Breast epithelium (tissue), 4 donors: ENCODE results near the gene NAA38. TPM values are rescaled to one million over a fixed set of nuclear protein-coding genes. Genes with fewer than 3 reads are reported as not detected.
"Not testable (repeated sequence)": the region's sequence is repeated elsewhere in the genome, so short reads cannot be mapped to it uniquely, and the experiment has no call there.

Source experiments
- DNase-seq, 2 donors: peaks; one replicate each; pipeline ENCODE4 v3.0.0-alpha.2; 2019; ENCODE audit warnings: low spot score in 2 of 2
- H3K27ac ChIP-seq, 2 donors: fragments of 200-600 bp; sonication (generic) in 1 of 2; one replicate each; pipeline ENCODE4 v1.5.1; 2016 to 2019; ENCODE audit warnings: mild to moderate bottlenecking in 1 of 2
- H3K27me3 ChIP-seq, 2 donors: fragments of 200-600 bp; sonication (generic) in 1 of 2; one replicate each; pipeline versions ENCODE4 v1.5.1 to v1.6.0; 2017 to 2019; ENCODE audit warnings: control low read depth in 1 of 2, mild to moderate bottlenecking in 1 of 2
- H3K36me3 ChIP-seq: fragments of 200-600 bp; one replicate; pipeline ENCODE4 v1.5.1; 2019
- H3K4me1 ChIP-seq, 2 donors: fragments of 200-600 bp; sonication (generic); one replicate each; pipeline ENCODE4 v1.5.1; 2016 to 2019; ENCODE audit warnings: control low read depth in 1 of 2
- H3K4me3 ChIP-seq, 3 donors: fragments of 200-600 bp; sonication (generic); 1 replicate in 2 of 3; 2 replicates in 1 of 3; pipeline ENCODE4 v1.5.1; 2016 to 2019; ENCODE audit warnings: mild to moderate bottlenecking in 3 of 3, moderate library complexity in 2 of 3
- H3K9me3 ChIP-seq, 2 donors: fragments of 200-600 bp; sonication (generic) in 1 of 2; one replicate each; pipeline ENCODE4 v1.5.1; 2016 to 2019; ENCODE audit warnings: control low read depth in 1 of 2
- CTCF ChIP-seq, 3 donors: fragments of 450-650 bp; IDR thresholded peaks; one replicate each; pipeline ENCODE4 v1.5.1; 2016 to 2017; ENCODE audit warnings: antibody characterized with exemption in 3 of 3, mild to moderate bottlenecking in 3 of 3, moderate library complexity in 3 of 3
- POLR2A ChIP-seq: fragments of 450-650 bp; IDR thresholded peaks from one replicate; pipeline ENCODE4 v1.6.1; 2016; ENCODE audit warnings: antibody characterized with exemption, mild to moderate bottlenecking, moderate library complexity
- POLR2AphosphoS5 ChIP-seq, 3 donors: sonication (generic); formaldehyde crosslinking; IDR thresholded peaks; one replicate each; pipeline ENCODE4 v1.6.1; 2017; ENCODE audit warnings: antibody characterized with exemption in 3 of 3
- intact Hi-C: fragments of 100-400 bp; cut with DNase I; formaldehyde crosslinking; loops from one replicate; pipeline ENCODE4 v1.15.1; 2023; ENCODE audit warnings: low total_unique reads
- total RNA-seq, 3 donors: library from RNA; depleted of rRNA; stranded (reverse); fragments of >200 nt; gene quantifications; one replicate each; pipeline ENCODE4 v1.1.0, GENCODE V29; 2016

Gene NAA38
- total RNA-seq, 3 donors from 2014 or later: 84.7 to 92.4 (median 89.9) TPM

GRCh38 chr17:7873051-7873450, 15.7 kb upstream of the NAA38 start:
- H3K4me3 ChIP-seq: no peak overlapping the region
- no peaks in the 10 kb centered on the region for H3K27me3 ChIP-seq
- no peak overlapping the region for H3K27ac ChIP-seq
- no peaks in the 10 kb centered on the region for H3K4me1 ChIP-seq
- DNase-seq: peak in 1 of 2 donors; percentile 6
- H3K9me3 ChIP-seq: no peaks in the 10 kb centered on the region
- TF ChIP-seq POLR2A: no peak
- TF ChIP-seq POLR2AphosphoS5 (IDR thresholded peaks at IDR 0.05): no peak
- no peak for TF ChIP-seq CTCF (IDR thresholded peaks at IDR 0.05)
- H3K36me3 ChIP-seq: no peaks in the 10 kb centered on the region
- intact Hi-C loops: no loop called here

GRCh38 chr17:7867881-7868329, 10.5 kb upstream of the NAA38 start:
- Histone ChIP-seq H3K4me1 (no peaks in the 10 kb centered on the region), H3K9me3 (no peaks in the 10 kb centered on the region), H3K36me3 (no peaks in the 10 kb centered on the region), H3K4me3 (no peak overlapping the region), H3K27ac (peak overlapping the region in 1 of 2 donors; percentile 48), H3K27me3 (no peaks in the 10 kb centered on the region)
- DNase-seq: no peak
- intact Hi-C loops: loop anchor here (10.0 kb wide), 1 partner anchor 47 kb away; the partner anchor contains the start of gene RNF227
- no peak for TF ChIP-seq POLR2A
- no peak for TF ChIP-seq CTCF (IDR thresholded peaks at IDR 0.05)
- TF ChIP-seq POLR2AphosphoS5 (IDR thresholded peaks at IDR 0.05): no peak

GRCh38 chr17:7864995-7865650, 7.8 kb upstream of the NAA38 start:
- Histone ChIP-seq H3K27me3 (no peaks in the 10 kb centered on the region), H3K36me3 (no peaks in the 10 kb centered on the region), H3K4me3 (no peak overlapping the region), H3K4me1 (no peaks in the 10 kb centered on the region), H3K9me3 (no peaks in the 10 kb centered on the region), H3K27ac (no peak overlapping the region)
- no peak for TF ChIP-seq POLR2AphosphoS5 (IDR thresholded peaks at IDR 0.05)
- no peak for TF ChIP-seq CTCF (IDR thresholded peaks at IDR 0.05)
- no peak for TF ChIP-seq POLR2A
- intact Hi-C loops: loop anchor here (10.0 kb wide), 1 partner anchor 50 kb away; the partner anchor contains the start of gene RNF227
- no peak for DNase-seq

GRCh38 chr17:7864384-7864783, 7.0 kb upstream of the NAA38 start:
- H3K9me3 ChIP-seq, H3K27ac ChIP-seq, H3K36me3 ChIP-seq, H3K4me3 ChIP-seq, H3K4me1 ChIP-seq, H3K27me3 ChIP-seq, DNase-seq: not testable (repeated sequence)
- intact Hi-C loops: loop anchor here (10.0 kb wide), 1 partner anchor 50 kb away; the partner anchor contains the start of gene RNF227

GRCh38 chr17:7862692-7863437, 5.5 kb upstream of the NAA38 start:
- intact Hi-C loops: loop anchor here (10.0 kb wide), 1 partner anchor 52 kb away; the partner anchor contains the start of gene RNF227
- Histone ChIP-seq H3K27me3 (no peaks in the 10 kb centered on the region), H3K4me3 (no peak overlapping the region), H3K36me3 (no peaks in the 10 kb centered on the region), H3K9me3 (no peaks in the 10 kb centered on the region), H3K27ac (no peak overlapping the region), H3K4me1 (peaks cover 0 to 11% of the 10 kb centered on the region in 2 donors)
- TF ChIP-seq POLR2A (no peak), CTCF (IDR thresholded peaks at IDR 0.05) (peak; percentile 89 to 92 (median 91))
- peak in 1 of 2 donors; percentile 45 for DNase-seq
